Lung microvascular endothelial cell (primary cell): ENCODE measurements around the gene WHRN. TPM values are rescaled to one million over a fixed set of nuclear protein-coding genes. Genes with fewer than 3 reads are reported as not detected.

Experiments
- DNase-seq, 2 donors: peaks; one replicate each; pipeline versions ENCODE4 v3.0.0 to v3.0.0-alpha.2; 2010; ENCODE audit warnings: low read depth in 2 of 2
- total RNA-seq: library from RNA; depleted of rRNA; stranded (reverse); fragments of >200 nt; gene quantifications from 2 replicates; pipeline ENCODE4 v1.2.1, GENCODE V29; 2014

WHRN gene
- total RNA-seq, 1 donor from 2014 or later = 0.20 TPM

DNA sequence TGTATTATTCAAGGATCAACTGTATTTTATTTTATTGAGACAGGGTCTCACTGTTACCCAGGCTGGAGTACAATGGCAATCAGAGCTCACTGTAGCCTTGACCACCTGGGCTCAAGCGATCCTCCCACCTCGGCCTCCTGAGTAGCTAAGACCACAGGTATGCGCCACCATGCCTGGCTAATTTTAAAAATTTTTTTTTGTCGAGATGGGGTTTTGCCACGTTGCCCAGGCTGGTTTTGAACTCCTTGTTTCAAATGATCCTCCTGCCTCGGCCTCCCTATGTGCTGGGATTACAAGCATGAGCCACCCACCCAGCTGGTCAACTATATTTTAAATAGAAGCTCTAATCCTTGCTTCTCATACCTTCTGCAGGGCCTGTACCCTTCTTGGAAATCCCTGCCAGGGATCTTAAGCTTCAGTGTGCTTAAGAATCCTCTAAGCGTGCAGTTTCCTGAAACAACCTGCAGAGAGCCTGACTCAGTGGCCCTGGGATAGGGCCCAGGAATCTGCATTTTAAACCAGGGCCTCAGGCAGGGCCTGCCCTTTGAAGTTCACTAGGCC, 120.4 kb downstream of the WHRN start:
- DNase-seq = peak in 1 of 2 donors; percentile 23

DNA sequence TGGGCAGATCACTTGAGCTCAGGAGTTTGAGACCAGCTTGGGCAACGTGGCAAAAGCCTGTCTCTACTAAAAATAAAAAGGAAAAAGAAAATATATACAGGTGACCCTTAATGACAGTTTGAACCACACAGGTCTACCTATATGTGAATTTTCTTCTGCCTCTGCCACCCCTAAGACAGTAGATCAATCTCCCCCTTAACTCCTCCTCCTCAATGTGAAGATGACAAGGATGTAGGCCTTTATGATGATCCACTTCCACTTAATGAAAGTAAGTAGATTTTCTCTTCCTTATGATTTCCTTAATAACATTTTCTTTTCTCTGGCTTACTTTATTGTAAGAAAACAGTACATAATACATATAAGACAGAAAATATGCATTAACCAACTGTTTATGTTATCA, 120.9 kb downstream of the WHRN start:
- no peak for DNase-seq

DNA sequence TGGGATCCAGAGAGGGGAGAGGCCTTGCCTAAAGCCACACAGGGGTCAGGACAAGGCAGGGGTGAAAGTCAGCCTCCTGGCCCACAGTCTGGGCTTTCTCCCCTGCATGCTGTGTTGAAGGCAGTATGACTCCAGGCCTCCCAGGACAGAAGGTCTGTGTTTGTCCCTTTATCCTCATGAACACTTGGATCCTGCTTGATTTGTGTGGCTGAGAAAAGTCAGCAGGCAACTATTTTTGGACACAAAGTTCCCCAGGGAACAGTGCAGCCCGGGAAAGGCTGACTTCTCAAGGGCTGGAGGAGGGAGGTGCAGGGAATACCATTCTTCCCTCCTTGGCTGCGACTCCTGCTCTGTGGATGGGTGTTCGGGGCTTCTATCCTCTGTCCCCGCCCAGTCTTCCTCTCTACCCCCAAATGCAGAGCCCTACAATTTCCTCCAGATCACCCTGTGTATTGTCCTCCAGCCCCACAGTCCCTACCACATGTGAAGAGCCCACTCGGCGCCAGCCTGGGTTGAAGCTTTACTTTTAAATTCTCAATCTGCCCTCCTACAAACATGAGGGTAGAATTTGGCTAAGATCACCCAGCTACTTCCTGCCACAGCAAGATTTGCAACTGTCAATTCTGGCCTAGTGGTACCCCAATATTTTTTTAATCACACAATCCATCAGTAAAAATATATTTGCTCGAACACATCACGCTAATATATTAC, 121.6 kb downstream of the WHRN start:
- DNase-seq = no peak

DNA sequence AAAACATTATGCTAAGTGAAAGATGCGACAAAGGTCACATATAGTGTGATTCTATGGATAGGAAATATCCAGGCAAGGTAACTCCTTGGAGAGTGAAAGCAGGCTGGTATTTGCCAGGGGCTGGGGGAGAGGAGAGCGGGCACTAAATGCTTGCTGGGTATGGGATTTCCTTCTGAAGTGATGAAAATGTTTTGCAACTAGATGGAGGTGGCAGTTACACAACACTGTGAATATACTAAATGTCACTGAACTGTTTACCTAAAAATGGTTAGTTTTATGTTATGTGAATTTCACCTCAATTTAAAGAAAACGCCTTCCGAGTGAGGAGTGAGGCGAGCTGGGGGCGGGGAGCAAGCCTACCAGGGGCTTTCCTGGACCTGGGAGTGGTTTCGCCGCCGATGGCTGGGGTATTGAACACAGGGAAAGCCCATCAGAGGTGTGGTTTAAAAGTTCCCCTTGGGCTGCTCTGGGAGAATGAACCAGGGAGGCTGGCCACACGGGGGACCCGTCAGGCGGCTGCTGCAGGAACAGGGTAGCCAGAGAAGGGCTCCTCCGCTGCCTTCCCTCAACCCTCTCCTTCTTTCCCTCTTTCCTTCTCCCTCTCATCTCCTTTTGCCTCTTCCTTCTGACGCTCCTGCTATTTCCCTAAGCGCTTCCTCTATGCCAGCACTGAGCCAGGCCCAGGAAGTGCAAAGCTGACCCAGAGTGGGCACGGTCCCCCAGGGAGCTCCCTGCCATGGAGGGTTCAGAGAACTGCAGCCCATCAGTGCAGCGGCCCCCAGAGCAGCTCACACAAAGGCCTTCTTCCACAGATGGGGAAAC, 122.4 kb downstream of the WHRN start:
- DNase-seq = no peak

DNA sequence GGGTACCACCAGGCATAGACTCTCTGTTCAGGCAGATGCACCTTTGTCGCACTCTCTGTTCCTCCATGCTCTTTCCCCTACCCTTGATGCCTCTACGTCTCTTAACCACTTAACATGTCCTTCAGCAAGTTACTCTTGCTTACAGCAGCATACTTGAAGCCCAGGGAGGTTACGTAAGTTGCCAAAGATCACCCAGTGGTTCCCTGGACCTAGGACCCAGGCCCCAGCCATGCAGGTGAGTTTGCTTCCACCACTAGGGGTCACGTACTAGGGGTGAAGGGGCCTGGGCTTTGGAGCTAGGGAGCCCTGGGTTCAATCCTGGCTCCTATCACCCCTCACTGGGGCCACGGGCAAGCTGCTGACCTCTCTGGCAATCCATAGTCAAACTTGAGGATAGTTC, 126.4 kb downstream of the WHRN start:
- no peak for DNase-seq

DNA sequence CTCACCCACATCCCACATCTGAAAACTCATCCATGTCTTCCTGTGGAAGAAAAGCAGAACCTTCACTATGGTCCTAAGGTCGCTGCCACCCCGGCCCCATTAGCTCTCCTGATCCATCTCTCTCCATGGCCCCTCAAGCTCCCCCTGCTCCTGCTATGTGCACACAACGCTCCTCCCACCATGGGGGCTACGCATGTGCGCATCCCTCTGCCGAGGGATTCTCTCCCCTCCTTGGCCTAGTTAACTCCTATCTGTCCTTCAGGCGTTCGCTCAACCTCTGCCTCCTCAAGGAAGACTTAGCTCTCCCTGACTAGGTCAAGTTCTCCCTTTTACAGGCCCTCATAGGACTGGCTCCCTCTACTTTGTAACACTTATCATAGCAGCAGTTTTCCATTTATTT, 127.3 kb downstream of the WHRN start:
- no peak for DNase-seq

DNA sequence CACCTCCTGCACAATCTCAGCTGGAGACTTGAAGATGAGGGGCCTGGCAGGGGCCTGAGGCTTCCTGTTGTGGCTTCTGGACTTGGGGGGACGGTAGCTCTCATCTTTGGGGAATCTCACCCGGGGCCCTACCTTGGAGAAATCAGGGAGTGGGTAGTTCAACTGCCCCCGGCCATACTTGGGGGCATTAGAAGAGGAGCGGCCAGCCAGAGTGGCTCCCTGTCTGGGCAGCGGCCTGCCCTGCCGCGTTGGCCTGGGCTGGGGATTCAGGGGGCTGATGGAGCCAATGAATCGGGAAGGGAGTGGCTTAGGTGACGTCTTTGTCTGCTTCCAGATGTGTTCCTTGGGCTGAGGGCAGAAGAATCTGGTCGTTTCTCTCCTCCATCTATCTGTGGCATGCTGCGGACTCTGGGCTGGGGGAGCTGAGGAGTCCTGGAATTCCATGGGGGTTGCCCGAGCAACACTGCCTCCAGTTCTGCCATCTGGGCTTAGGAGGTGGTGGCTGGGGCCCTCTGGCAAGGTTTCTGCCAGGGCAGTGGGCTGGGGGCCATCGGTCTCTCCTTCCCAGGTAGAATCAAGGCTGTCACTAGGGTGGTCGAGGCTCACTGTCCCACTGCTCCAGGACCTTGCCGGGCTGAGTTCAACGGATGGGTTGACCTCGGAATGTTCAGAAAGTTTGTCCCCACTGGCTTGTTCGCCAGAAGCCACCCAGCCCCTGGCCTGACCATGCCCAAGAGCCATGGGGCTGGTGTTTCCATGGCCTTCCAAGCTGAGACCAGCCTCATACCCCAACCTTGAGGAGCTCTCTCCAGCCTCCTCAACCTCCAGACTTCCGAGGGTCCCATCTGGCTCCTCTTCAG, 128.5 kb downstream of the WHRN start:
- no peak for DNase-seq

DNA sequence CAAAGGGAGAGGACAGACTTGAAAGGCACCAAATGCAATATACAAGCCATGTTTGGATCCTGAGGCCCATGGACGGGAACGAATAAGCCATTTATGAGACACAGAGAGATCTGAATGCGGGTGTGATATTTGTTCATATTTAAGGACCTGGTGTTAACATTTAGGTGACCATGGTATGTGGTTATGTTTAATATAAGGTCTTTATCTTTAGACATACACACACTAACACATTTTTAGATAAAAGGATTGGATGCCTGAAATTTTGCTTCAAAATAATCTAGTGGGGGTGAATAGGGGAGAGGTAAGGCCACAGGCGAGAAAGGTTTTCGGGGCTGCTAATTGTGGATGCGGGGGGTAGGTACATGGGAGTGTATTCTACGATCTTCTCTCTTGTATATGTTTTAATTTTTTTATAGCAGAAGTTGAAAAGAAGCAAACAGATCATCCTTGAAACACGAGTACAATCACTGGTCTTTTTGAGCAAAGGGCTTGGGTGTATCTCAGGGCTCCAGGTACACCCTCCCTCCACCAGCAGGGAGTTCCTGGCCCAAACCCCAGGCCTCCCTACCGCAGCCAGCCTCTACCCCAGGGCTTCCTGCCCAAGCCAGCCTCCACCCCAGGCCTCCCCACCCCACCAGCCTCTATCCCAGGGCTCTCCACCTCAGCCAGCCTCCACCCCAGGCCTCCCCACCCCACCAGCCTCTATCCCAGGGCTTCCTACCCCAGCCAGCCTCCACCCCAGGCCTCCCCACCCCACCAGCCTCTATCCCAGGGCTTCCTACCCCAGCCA, 129.7 kb downstream of the WHRN start:
- no peak for DNase-seq

DNA sequence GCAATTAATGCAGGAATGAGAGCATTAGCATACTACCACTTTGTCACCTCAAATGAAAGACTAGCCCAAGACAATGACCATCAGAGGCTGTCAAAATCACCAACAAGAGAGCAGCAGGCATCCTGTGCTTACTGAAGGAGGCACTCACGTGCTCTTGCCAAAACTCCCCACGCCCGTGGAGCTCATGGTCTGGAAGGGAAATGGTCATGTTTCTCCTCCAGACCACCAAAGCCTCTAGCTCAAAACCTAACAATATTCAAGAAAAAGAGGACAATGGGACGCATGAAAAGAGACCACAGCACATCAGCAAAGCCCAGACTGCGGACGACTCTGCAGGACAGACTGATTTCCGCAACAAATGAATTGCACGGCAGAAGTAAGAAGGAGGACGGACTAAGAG, 130.3 kb downstream of the WHRN start:
- DNase-seq = no peak

DNA sequence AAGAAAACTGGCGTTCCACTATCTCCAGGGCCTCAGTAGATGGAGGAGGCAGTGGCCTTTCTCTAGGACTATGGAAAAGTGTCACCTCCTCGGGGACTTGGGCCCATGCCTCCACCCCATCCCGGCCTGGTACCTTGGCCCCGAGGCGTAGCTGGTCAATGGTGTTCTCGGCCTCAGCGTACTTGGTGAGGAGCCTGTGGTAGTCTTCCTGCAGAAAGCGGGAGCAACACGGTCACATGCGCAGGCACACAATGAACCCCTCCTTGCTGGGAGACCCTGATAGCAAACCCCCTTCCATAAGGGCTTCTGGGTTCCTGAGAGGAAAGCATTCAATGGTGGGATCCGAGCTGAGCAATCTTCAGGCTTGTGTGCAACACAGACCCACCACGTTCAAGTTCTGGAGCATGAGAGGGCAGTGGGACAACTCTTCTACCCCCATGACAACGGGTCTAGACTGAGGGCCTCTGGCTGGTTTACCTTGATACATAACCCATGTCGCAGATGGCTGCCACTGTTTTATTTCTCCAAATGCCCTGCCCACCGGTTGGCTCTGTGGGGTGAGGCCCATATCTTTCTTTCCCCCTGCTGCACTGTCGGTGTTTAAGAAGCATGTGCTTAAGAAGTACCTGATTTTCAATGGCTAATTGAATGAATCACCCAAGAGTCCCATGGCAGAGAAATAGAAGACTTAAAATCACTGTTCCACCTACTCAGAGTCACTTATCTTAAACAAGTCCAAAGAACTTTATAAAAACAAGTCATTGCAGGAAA, 131.1 kb downstream of the WHRN start:
- DNase-seq = no peak

DNA sequence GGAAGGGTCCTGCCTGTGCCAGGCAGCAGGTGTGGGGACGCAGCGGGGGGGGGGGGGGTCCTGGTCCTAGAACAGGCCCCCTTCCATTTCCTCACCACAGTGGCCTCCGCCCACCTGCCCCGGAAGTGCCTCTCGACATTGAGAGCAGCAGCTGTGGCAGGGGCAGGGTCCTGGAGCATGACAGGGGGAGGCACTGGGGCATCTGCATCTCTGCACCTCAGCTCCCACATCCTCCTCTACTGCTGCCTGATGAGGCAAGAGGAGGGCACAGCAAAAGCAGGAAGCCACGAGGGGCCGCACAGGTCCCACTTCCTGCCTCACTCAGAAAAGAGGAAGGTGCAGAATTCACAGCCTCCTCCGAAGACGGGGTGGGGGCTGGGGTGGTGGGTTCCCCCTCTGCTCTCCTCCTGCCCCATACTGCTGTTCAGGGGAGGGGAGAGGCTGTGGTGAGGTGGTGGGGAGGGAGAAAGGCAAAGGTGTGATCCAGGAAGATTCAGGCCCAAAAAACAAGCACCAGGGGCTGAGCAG, 132.3 kb downstream of the WHRN start:
- peak in 1 of 2 donors; percentile 28 for DNase-seq

DNA sequence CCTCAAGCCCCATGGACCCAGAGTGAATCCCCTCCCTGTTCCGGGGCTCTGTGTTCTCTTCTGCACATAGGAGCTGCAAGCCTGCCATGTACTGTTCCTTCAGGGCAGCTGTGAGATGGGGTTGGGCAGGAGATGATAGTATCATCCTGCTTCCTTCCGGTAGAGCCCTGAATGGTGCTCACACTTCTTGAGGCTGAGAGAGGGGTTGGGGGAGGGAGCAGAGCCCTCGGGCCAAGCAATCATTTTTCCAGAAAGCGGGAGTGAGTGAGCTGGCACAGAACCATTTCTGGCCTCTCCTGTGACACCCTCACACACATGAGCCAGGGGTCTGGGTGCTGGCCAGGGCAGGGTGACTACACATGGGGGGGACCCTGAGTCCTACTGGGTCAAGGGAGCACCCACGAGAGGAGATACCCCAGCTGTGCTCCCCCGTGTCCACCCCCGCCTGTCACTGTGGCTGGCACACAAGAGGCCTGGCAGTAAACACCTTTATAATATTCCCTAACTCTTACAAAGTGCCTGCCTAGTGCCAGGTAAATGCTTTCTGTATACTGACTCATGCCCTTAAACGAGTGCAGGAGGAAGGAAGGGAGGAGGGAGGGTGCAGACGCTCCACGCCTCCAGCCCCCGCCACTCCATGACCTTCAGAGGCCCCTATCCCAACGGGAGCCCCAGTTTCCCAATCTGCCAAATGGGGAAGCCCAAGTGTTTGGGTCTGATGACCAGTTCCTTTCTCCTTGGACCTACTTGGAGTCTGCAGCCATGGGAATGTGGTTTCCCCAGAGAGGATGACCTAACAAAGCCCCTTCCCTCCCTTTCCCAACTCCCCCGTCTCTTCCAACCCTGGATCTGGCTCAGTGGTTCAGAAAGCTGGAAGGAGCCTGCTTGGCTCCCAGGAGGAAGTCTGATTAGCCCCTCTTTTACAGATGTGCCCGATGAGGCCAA, 133.0 kb downstream of the WHRN start:
- peak in 1 of 2 donors; percentile 66 for DNase-seq

DNA sequence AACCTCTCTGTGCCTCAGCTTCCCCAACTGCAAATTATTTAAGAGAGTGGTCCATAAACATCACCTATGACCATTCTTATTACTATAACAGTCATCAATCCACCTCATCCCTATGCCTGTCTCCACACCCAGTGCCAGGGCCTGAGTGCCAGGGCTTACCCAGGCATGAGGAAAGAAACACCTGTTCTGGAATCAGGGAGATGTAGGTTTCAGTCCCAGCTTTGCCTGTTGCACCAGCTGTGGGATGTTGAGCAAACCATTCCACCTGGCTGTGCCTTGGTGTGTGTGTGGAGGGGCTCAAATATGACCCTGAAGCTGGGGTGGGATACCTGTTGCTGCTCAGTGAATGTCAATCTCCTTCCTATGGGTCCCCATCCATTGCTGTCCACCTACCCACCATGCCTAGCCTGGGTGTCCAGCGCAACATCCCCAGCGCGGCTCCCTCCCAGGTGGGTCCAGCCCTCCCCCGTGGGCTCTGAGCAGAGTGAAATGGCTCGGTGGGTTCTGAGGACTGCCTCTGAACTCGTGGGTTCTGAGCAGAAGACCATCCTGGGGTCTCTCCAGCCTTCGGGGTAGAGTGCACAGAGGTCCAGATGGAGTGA, 133.8 kb downstream of the WHRN start:
- no peak for DNase-seq

DNA sequence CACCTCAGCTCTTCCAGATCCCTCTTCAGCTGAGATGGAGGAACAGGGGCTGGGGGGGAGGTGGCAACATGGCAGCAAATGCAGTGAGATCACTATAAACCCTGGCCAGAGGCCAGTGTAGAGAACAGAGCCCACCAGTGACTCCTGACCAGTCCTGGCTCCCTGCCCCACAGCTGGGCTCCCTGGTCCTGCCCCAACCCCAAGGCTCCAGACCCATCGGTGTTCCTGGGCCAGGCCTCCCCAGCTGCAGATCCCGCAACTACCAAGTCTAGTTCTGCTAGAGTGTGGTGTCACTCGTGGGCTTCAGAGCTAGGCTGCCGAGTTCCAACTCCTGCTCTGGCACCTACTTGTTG, 134.3 kb downstream of the WHRN start:
- no peak for DNase-seq

DNA sequence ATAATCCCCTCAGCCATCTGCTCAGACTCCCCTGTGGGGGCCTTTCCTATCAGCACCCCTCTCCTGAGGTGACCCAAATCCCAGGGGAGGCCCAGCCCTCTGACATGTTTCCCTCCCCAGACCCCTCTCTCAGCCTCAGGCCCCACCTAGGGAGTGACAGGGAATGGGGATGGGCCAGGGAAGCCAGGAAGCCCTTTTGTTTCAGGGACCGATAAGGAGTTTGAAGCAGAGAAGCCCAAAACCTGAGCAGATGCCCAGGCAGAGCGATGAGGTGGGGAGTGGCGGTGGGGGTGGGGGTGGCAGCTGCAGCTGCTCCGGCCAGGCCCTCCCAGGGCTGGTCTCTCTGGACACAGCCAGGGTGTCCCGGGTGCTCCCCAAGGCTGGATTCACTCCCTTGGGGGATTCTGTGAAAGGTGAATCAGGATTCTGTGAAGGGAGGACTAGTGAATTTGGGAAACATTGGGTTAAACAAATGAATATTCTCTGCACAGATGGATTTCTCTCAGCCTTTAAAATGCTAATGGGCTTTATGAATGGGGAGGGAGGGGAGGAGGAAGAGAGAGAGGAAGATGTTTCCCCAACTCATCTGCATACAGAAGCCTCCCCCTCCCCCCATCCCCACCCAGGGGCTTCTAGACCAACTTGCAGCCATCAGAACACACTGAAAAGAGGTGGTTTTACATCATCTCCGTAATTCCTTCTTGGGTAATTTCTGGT, 134.9 kb downstream of the WHRN start:
- DNase-seq = no peak

DNA sequence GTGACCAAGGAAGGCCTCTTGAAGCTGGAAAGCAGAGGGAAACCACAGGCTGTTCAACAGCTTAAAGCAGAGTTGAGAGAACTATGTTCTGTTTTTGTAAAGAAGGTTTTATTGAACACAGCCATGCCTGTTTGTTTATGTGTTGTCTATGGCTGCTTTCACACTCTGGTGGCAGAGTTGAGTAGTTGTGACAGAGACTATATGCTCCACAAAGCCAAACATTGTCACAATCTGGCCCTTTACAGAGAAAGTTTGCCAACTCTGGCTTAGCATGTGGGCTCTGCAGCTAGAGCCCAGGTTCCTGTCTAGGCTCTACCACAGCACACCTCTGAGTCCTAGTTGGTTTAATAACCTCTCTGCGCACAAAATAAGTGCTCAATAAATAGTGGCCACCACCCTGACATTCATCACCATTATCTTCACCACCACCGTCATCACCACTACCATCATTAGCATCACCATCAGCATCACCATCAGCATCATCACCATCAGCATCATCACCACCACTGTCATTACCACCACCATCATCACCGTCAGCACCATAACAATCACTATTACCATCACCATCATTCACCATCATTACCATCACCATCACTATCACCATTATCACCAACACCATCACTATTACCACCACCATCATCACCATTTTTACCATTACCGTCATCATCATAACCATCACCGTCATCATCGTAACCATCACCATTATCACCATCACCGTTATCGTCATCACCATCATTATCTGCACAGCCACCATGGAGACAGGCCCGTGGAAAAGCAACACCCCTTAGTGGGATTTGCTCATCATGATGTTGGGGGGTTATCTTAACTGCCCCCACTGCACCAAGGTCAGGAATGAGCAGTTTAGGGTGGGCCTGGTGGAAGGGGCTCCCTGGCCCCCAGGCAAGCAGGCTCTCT, 135.8 kb downstream of the WHRN start:
- no peak for DNase-seq
